ENCODE results near the gene ASXL3. TPM values are rescaled to one million over a fixed set of nuclear protein-coding genes. Genes with fewer than 3 reads are reported as not detected.

The ASXL3 gene
- total RNA-seq, 6 donors from 2014 or later: 0.46 to 2.2 (median 0.98) TPM

DNA sequence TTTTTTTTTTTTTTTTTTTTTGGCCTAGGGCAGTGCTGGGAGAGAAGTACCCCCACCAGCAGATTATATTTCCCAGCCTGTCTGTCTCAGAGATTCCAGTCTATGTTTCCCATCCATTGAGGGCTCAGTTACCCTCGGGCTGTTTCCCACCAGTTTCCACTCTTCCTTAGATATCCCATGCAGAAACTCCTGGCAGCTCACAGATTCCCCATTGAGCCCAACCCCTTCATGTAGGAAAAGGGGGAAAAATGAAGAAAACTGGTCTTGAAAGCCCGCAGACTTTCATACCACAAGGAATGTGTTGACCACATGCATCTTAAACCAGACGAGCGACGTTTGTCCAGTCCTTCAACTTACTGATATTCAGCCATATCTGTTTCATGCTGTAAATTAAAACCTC lies 15.2 kb downstream of the ASXL3 start:
- Histone ChIP-seq H3K4me1 (no peaks in the 10 kb centered on the region), H3K36me3 (no peaks in the 10 kb centered on the region), H3K27ac (no peak overlapping the region), H3K4me3 (no peak overlapping the region), H3K27me3 (no peaks in the 10 kb centered on the region), H3K9me3 (no peaks in the 10 kb centered on the region)
- no peak for DNase-seq
- WGBS, 2 donors: 85 to 91% methylated on average over 5 of the region's 5 CpGs
- TF ChIP-seq POLR2A (IDR thresholded peaks at IDR 0.05): no peak
- no peak for TF ChIP-seq POLR2AphosphoS5 (IDR thresholded peaks at IDR 0.05)
- TF ChIP-seq, protein P1, sequence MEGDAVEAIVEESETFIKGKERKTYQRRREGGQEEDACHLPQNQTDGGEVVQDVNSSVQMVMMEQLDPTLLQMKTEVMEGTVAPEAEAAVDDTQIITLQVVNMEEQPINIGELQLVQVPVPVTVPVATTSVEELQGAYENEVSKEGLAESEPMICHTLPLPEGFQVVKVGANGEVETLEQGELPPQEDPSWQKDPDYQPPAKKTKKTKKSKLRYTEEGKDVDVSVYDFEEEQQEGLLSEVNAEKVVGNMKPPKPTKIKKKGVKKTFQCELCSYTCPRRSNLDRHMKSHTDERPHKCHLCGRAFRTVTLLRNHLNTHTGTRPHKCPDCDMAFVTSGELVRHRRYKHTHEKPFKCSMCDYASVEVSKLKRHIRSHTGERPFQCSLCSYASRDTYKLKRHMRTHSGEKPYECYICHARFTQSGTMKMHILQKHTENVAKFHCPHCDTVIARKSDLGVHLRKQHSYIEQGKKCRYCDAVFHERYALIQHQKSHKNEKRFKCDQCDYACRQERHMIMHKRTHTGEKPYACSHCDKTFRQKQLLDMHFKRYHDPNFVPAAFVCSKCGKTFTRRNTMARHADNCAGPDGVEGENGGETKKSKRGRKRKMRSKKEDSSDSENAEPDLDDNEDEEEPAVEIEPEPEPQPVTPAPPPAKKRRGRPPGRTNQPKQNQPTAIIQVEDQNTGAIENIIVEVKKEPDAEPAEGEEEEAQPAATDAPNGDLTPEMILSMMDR (IDR thresholded peaks at IDR 0.05): no peak
- no peak for TF ChIP-seq EP300 (IDR thresholded peaks at IDR 0.05)
- ATAC-seq (ENCODE audit: low FRiP score in 2 of 2): no peak

DNA sequence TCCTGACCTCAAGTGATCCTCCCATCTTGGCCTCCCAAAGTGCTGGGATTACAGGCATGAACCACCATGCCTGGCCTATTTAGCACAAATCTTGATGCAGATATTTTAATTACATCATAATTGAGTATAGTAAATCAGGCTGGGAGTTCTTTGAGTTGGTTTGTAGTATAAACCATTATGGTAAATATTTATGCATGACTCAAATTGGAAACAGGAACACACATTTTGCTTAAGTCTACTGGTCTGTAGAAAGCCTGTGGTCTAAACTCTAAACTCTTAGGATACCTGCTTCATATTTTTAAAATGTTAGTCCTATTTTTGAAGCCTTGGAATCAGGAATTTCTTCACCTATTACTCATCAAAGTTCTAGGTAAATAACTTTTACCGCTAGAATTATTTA lies 16.8 kb downstream of the ASXL3 start:
- H3K27ac ChIP-seq: no peak overlapping the region
- no peak for TF ChIP-seq POLR2AphosphoS5 (IDR thresholded peaks at IDR 0.05)
- no peak for TF ChIP-seq EP300 (IDR thresholded peaks at IDR 0.05)
- no peak for TF ChIP-seq POLR2A (IDR thresholded peaks at IDR 0.05)
- TF ChIP-seq, protein P1 (IDR thresholded peaks at IDR 0.05): no peak
- H3K27me3 ChIP-seq: no peaks in the 10 kb centered on the region
- H3K4me1 ChIP-seq: no peaks in the 10 kb centered on the region
- WGBS, 2 donors: 59 to 74% methylated on average over 1 of the region's 1 CpG
- no peaks in the 10 kb centered on the region for H3K36me3 ChIP-seq
- no peak overlapping the region for H3K4me3 ChIP-seq
- no peak for ATAC-seq (ENCODE audit: low FRiP score in 2 of 2)
- no peaks in the 10 kb centered on the region for H3K9me3 ChIP-seq
- DNase-seq: no peak

DNA sequence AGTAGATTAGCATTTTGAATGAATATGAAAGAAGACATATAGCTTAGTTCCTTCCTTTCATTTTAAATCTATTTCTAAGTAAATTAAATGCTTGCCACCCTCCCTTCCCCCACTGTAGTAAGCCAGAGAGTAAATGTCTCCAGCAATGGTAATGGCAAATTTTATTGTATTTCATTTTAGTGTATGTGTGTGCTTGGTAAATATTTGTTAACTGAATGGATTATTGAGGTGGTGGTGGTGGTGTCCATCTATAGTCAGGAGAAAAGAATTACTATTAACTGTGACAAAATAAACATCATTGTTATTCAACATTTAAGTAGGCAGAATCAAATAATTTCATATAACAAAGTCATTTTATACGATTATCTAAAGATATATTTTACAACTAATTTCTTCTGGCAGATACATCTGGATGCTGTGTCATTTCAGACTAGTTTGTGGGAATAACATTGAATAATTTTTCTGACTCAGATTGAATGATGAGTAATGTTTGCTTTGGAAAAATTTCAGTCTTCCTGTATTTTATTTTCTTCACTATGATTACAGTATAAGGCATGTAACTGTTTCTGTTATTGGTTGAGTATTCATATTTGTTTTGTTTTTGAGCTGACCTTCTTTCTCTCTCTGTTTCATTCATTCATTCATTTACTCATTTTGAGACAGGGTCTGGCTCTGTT lies 18.3 kb downstream of the ASXL3 start:
- WGBS, 2 donors: 79 to 83% methylated on average over 1 of the region's 1 CpG
- no peaks in the 10 kb centered on the region for H3K36me3 ChIP-seq
- ATAC-seq (ENCODE audit: low FRiP score in 2 of 2): no peak
- no peaks in the 10 kb centered on the region for H3K9me3 ChIP-seq
- no peak for DNase-seq
- H3K4me1 ChIP-seq: no peaks in the 10 kb centered on the region
- no peaks in the 10 kb centered on the region for H3K27me3 ChIP-seq
- no peak overlapping the region for H3K27ac ChIP-seq
- TF ChIP-seq POLR2A (IDR thresholded peaks at IDR 0.05) (no peak), EP300 (IDR thresholded peaks at IDR 0.05) (no peak), POLR2AphosphoS5 (IDR thresholded peaks at IDR 0.05) (no peak)
- TF ChIP-seq, protein P1 (IDR thresholded peaks at IDR 0.05): no peak
- no peak overlapping the region for H3K4me3 ChIP-seq

DNA sequence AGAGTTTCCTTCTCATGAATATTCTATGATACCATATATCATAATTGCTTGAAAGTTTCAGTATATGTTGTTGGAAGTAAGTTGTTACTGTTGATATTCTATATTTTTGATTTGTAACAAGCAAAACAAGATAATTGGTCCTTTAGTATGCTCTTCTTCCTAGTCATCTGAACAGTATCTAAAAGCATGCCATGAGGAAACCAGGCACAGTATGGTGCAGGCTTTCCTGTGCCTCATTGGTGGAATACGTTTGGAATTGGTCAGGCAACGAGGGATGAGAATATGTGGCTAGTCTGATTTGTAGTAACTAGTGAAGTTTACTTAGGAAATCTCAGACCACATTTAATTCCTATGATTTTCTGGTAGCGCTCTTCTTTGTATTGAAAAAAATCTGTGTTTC lies 22.8 kb downstream of the ASXL3 start:
- DNase-seq (no peak), ATAC-seq (ENCODE audit: low FRiP score in 2 of 2) (no peak)
- TF ChIP-seq EP300 (IDR thresholded peaks at IDR 0.05) (no peak), POLR2AphosphoS5 (IDR thresholded peaks at IDR 0.05) (no peak), POLR2A (IDR thresholded peaks at IDR 0.05) (no peak)
- TF ChIP-seq, protein P1 (IDR thresholded peaks at IDR 0.05): no peak
- no peaks in the 10 kb centered on the region for H3K27me3 ChIP-seq
- no peaks in the 10 kb centered on the region for H3K36me3 ChIP-seq
- no peaks in the 10 kb centered on the region for H3K4me1 ChIP-seq
- H3K4me3 ChIP-seq: no peak overlapping the region
- 75 to 87% methylated on average over 3 of the region's 3 CpGs for WGBS, 2 donors
- no peaks in the 10 kb centered on the region for H3K9me3 ChIP-seq
- H3K27ac ChIP-seq: no peak overlapping the region

DNA sequence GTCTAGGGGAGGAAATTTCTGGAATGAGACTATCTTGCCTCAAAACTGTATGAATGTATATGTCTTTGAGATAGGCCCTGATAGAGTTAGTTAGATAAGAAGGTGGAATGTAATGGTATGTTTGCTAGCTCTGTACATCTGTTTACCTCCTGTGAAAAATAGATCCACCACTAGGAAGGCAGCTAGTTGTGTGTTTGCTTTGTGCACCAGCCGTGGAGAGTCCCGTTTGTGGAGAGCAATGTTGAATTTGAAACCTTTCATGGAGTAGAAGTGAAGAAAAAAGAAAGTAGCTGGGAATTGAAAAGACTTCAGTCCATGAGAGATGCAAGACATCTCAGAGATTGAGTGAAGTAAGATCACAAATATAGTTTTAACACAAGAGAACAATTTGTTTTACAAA lies 25.4 kb downstream of the ASXL3 start:
- H3K27me3 ChIP-seq: no peaks in the 10 kb centered on the region
- H3K27ac ChIP-seq: no peak overlapping the region
- no peak for ATAC-seq (ENCODE audit: low FRiP score in 2 of 2)
- no peak overlapping the region for H3K4me3 ChIP-seq
- H3K9me3 ChIP-seq: no peaks in the 10 kb centered on the region
- no peaks in the 10 kb centered on the region for H3K36me3 ChIP-seq
- no peaks in the 10 kb centered on the region for H3K4me1 ChIP-seq
- whole genome bisulfite sequencing, 2 donors: 61 to 65% methylated on average over 2 of the region's 2 CpGs
- TF ChIP-seq EP300 (IDR thresholded peaks at IDR 0.05): no peak
- TF ChIP-seq POLR2A (IDR thresholded peaks at IDR 0.05): no peak
- no peak for TF ChIP-seq POLR2AphosphoS5 (IDR thresholded peaks at IDR 0.05)
- TF ChIP-seq, protein P1 (IDR thresholded peaks at IDR 0.05): no peak
- DNase-seq: no peak

All from upper lobe of left lung (tissue), 6 donors.